ENCODE results near the gene NFKBIE.

DNA sequence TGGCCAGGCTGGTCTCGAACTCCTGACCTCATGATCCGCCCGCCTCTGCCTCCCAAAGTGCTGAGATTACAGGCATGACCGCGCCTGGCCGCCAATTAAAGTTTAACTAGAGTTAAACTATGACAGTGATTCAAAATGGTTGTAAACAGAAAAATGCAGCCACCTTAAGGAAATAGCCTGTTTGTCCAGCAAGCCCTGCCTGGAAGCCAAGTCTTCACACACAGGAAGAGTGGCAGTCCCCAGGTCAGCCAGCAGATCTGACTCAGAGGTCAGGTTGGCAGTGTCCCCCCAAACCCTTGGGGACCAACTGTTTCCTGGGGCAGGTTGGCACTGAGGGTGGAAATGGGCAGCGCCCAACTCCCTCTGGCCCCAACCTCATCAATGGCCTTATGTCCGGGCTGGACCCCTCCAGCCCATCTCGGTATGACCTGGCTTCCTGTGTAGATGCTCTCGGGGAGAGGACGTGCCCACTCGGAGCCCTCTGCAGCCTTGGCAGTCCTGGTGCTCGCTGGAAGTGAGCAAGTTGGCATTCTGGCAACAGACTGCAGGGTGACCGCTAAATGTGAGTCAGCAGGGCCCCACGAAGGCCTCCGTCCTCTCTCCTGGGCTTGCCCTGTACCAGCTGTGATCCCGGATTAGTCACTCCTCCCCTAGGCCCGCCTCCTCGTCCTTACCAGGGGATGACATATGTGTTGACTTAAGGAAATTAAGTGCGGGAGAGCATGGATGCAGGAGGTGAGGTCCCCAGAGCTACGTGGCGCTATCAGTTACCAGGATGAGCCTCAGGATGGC lies 28.1 kb downstream of the NFKBIE start:
- TF ChIP-seq, protein P1, sequence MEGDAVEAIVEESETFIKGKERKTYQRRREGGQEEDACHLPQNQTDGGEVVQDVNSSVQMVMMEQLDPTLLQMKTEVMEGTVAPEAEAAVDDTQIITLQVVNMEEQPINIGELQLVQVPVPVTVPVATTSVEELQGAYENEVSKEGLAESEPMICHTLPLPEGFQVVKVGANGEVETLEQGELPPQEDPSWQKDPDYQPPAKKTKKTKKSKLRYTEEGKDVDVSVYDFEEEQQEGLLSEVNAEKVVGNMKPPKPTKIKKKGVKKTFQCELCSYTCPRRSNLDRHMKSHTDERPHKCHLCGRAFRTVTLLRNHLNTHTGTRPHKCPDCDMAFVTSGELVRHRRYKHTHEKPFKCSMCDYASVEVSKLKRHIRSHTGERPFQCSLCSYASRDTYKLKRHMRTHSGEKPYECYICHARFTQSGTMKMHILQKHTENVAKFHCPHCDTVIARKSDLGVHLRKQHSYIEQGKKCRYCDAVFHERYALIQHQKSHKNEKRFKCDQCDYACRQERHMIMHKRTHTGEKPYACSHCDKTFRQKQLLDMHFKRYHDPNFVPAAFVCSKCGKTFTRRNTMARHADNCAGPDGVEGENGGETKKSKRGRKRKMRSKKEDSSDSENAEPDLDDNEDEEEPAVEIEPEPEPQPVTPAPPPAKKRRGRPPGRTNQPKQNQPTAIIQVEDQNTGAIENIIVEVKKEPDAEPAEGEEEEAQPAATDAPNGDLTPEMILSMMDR (IDR thresholded peaks at IDR 0.05; ENCODE audit: insufficient read depth, low read depth, low read length) = no peak
- no peak for TF ChIP-seq EZH2 (IDR thresholded peaks at IDR 0.05; ENCODE audit: insufficient read depth, low read length)
